ENCODE measurements around the gene TBCB.
"Not testable (repeated sequence)": the region's sequence is repeated elsewhere in the genome, so short reads cannot be mapped to it uniquely, and the experiment has no call there.

Gene TBCB

GRCh38 chr19:36134867-36135266 is 19.6 kb downstream of the TBCB start:
- not testable (repeated sequence) for DNase-seq (ENCODE audit: low read depth, low spot score)

- no peak for DNase-seq (ENCODE audit: low read depth, low spot score)
Measured at GRCh38 chr19:36136964-36137686, 21.9 kb downstream of the TBCB start.

GRCh38 chr19:36139120-36139472 is 23.8 kb downstream of the TBCB start:
- DNase-seq (ENCODE audit: low read depth, low spot score) = no peak

GRCh38 chr19:36139473-36140303 is 24.4 kb downstream of the TBCB start, which contains the start of gene CAPNS1:
Gene CAPNS1, plus strand, starts transcription at chr19:36140066. Its CDS starts 946 bp downstream, at chr19:36141012.
- DNase-seq (ENCODE audit: low read depth, low spot score) = peak; percentile 73

GRCh38 chr19:36140304-36141038 is 25.2 kb downstream of the TBCB start:
- DNase-seq (ENCODE audit: low read depth, low spot score) = no peak

- peak; percentile 68 for DNase-seq (ENCODE audit: low read depth, low spot score)
Measured at GRCh38 chr19:36141039-36141927, 26.0 kb downstream of the TBCB start.

GRCh38 chr19:36142046-36142445 is 26.8 kb downstream of the TBCB start:
- no peak for DNase-seq (ENCODE audit: low read depth, low spot score)

- no peak for DNase-seq (ENCODE audit: low read depth, low spot score)
Measured at GRCh38 chr19:36142496-36142895, 27.2 kb downstream of the TBCB start.

GRCh38 chr19:36144624-36145023 is 29.4 kb downstream of the TBCB start:
- no peak for DNase-seq (ENCODE audit: low read depth, low spot score)

GRCh38 chr19:36149673-36150406 is 34.6 kb downstream of the TBCB start:
- no peak for DNase-seq (ENCODE audit: low read depth, low spot score)

- no peak for DNase-seq (ENCODE audit: low read depth, low spot score)
Measured at GRCh38 chr19:36150586-36150985, 35.3 kb downstream of the TBCB start.

GRCh38 chr19:36151144-36152018 is 36.1 kb downstream of the TBCB start:
- no peak for DNase-seq (ENCODE audit: low read depth, low spot score)

GRCh38 chr19:36152019-36152351 is 36.7 kb downstream of the TBCB start:
- DNase-seq (ENCODE audit: low read depth, low spot score) = no peak

GRCh38 chr19:36152352-36153091 is 37.3 kb downstream of the TBCB start, which contains the start of gene COX7A1:
Gene COX7A1, minus strand, starts transcription at chr19:36152447. Its CDS starts 40 bp downstream, at chr19:36152407.
- DNase-seq (ENCODE audit: low read depth, low spot score) = no peak

GRCh38 chr19:36153126-36153525 is 37.9 kb downstream of the TBCB start:
- no peak for DNase-seq (ENCODE audit: low read depth, low spot score)

- no peak for DNase-seq (ENCODE audit: low read depth, low spot score)
Measured at GRCh38 chr19:36160821-36161596, 45.7 kb downstream of the TBCB start.

- DNase-seq (ENCODE audit: low read depth, low spot score) = no peak
Measured at GRCh38 chr19:36163813-36164212, 48.5 kb downstream of the TBCB start.

All from activated naive CD8-positive, alpha-beta T cell treated with anti-CD3 and anti-CD28 coated beads, Interleukin-2, amount 50 U/mL, for 16 hours (primary cell).